HepG2 (cell line): ENCODE results near the gene NAV2. TPM values are rescaled to one million over a fixed set of nuclear protein-coding genes. Genes with fewer than 3 reads are reported as not detected.
A peak's percentile ranks its signal among the peaks of the same experiment; 100 is the strongest.

ENCODE experiments used
- BHLHE40 ChIP-seq: IDR thresholded peaks from 2 replicates; pipeline ENCODE4 v1.6.1; 2011; ENCODE audit warnings: low read length, improper control_type of control experiment
- FOXJ3 ChIP-seq: sonication (generic); formaldehyde crosslinking; IDR thresholded peaks from 2 replicates; pipeline ENCODE4 v1.4.0; 2020; ENCODE audit warnings: missing genetic modification reagents, mild to moderate bottlenecking, borderline replicate concordance
- MAFK ChIP-seq, 2 experiments: IDR thresholded peaks in 1 of 2; conservative IDR thresholded peaks in 1 of 2; 2 replicates each; pipeline ENCODE4 v1.6.1; 2011; ENCODE audit warnings: improper control_type of control experiment in 2 of 2, low read length in 2 of 2
- PHF20 ChIP-seq: sonication (generic); formaldehyde crosslinking; IDR thresholded peaks from 2 replicates; pipeline ENCODE4 v1.5.0; 2020; ENCODE audit warnings: mild to moderate bottlenecking, missing genetic modification reagents
- RNF2 ChIP-seq: fragments of 450-650 bp; conservative IDR thresholded peaks from 2 replicates; pipeline ENCODE4 v1.6.1; 2016; ENCODE audit warnings: low read depth
- TAF15 ChIP-seq: fragments of 200-400 bp; formaldehyde crosslinking; IDR thresholded peaks from one replicate; pipeline ENCODE4 v1.6.1; 2018; ENCODE audit warnings: mild to moderate bottlenecking, low read depth, low read length; ENCODE audit not compliant: poor library complexity, severe bottlenecking
- TCF12 ChIP-seq, 2 experiments: fragments of 450-650 bp in 1 of 2; sonication (generic) in 1 of 2; formaldehyde crosslinking in 1 of 2; IDR thresholded peaks; 2 replicates each; pipeline versions ENCODE4 v1.6.1 to v1.8.0; 2017 to 2022; ENCODE audit warnings: antibody characterized with exemption in 1 of 2, mild to moderate bottlenecking in 1 of 2, missing genetic modification reagents in 1 of 2, moderate library complexity in 1 of 2
- polyA plus RNA-seq, 8 experiments: library from polyadenylated mRNA; depleted of rRNA in 3 of 8; stranded (reverse) in 7 of 8; unstranded in 1 of 8; fragments of >200 nt; fragmentation: Illumina TruSeq in 4 of 8; extraction: Trizol in 4 of 8; gene quantifications; 2 replicates each; pipeline versions ENCODE4 v1.2.1 to v1.2.3, GENCODE V29; 2011 to 2016; ENCODE audit warnings: low read depth in 4 of 8, missing spikeins in 1 of 8, mixed read lengths in 1 of 8; ENCODE audit not compliant: insufficient read depth in 1 of 8
- total RNA-seq, 5 experiments: library from RNA; depleted of rRNA; stranded (reverse); fragments of >200 nt; fragmentation: Illumina TruSeq; extraction: Trizol; gene quantifications; 2 replicates each; pipeline ENCODE4 v1.2.3, GENCODE V29; 2016; ENCODE audit warnings: low read depth in 1 of 5
- TF ChIP-seq, protein P1 (sequence below): sonication (generic); formaldehyde crosslinking; IDR thresholded peaks from 2 replicates; pipeline ENCODE4 v1.4.0; 2020; ENCODE audit warnings: missing genetic modification reagents, borderline replicate concordance
- TF ChIP-seq, protein P2 (sequence below): sonication (generic); formaldehyde crosslinking; IDR thresholded peaks from 2 replicates; pipeline ENCODE4 v1.9.0; 2021; ENCODE audit warnings: missing genetic modification reagents, borderline replicate concordance
- TF ChIP-seq, protein P3 (sequence below): sonication (generic); formaldehyde crosslinking; IDR thresholded peaks from 2 replicates; pipeline ENCODE4 v1.4.0; 2020; ENCODE audit warnings: missing genetic modification reagents, borderline replicate concordance
- TF ChIP-seq, protein P4 (sequence below): sonication (generic); formaldehyde crosslinking; IDR thresholded peaks from 2 replicates; pipeline ENCODE4 v1.8.0; 2022; ENCODE audit warnings: low read depth, missing genetic modification reagents
- TF ChIP-seq, protein P5 (sequence below): sonication (generic); formaldehyde crosslinking; IDR thresholded peaks from 2 replicates; pipeline ENCODE4; 2020; ENCODE audit warnings: missing genetic modification reagents, mild to moderate bottlenecking, borderline replicate concordance
- TF ChIP-seq, protein P6 (sequence below), 2 experiments: fragments of 450-650 bp in 1 of 2; sonication (generic) in 1 of 2; formaldehyde crosslinking; IDR thresholded peaks; 2 replicates each; pipeline versions ENCODE4 v1.5.0 to v1.8.0; 2020 to 2022; ENCODE audit warnings: mild to moderate bottlenecking in 1 of 2, missing genetic modification reagents in 1 of 2
- TF ChIP-seq, protein P7 (sequence below): fragments of 450-650 bp; IDR thresholded peaks from 2 replicates; pipeline ENCODE4 v1.6.1; 2017

Gene NAV2
- total and polyA plus RNA-seq, 2 of the 13 experiments (the other 11 are each of a cell fraction or from before 2014, with no cell fraction given), result 9.3 to 34.6 TPM

DNA sequence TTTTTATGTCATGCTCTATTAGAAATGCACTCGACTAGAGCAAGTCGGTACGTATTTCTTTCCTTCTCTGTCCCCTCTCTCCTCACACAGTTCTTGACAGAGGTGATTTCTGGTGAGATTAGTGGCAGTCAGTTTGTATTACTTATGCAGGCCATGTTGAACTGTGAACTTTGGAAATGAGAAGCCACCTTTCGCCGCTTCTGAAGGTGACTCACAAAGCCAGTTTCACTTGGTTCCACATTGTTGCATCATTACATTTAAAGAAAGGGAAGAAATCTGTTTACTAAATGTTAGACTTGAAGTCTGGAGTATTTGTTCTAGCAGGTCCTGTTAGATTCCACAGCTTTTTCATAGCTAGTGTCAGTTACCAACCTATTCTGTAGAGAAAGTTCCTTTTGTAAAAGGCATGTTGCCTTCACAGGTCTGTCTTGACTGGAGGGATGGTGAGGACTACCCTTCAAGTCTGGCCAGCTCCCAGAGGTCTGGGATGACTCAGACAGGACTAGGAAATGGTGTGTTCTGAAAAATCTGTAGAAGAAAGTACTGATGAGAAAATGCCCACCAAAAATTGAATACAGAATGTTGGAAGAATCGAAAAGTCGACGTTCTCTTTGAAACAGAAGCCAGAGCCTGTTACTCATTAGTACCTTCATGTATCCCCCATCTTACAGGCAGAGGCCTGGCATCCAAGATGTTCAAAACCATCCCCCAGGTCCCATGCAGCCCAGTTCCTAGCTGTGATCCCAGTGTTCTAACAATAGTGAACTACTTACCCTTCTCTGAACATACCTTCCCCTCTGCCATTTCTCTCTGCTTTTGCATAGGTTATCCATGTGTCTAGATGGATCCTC lies 266.3 kb downstream of the NAV2 start (continued):
- no peak for TF ChIP-seq BHLHE40
- TF ChIP-seq, protein P1, sequence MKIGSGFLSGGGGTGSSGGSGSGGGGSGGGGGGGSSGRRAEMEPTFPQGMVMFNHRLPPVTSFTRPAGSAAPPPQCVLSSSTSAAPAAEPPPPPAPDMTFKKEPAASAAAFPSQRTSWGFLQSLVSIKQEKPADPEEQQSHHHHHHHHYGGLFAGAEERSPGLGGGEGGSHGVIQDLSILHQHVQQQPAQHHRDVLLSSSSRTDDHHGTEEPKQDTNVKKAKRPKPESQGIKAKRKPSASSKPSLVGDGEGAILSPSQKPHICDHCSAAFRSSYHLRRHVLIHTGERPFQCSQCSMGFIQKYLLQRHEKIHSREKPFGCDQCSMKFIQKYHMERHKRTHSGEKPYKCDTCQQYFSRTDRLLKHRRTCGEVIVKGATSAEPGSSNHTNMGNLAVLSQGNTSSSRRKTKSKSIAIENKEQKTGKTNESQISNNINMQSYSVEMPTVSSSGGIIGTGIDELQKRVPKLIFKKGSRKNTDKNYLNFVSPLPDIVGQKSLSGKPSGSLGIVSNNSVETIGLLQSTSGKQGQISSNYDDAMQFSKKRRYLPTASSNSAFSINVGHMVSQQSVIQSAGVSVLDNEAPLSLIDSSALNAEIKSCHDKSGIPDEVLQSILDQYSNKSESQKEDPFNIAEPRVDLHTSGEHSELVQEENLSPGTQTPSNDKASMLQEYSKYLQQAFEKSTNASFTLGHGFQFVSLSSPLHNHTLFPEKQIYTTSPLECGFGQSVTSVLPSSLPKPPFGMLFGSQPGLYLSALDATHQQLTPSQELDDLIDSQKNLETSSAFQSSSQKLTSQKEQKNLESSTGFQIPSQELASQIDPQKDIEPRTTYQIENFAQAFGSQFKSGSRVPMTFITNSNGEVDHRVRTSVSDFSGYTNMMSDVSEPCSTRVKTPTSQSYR, result no peak
- no peak for TF ChIP-seq PHF20
- no peak for TF ChIP-seq RNF2
- TF ChIP-seq, protein P2, sequence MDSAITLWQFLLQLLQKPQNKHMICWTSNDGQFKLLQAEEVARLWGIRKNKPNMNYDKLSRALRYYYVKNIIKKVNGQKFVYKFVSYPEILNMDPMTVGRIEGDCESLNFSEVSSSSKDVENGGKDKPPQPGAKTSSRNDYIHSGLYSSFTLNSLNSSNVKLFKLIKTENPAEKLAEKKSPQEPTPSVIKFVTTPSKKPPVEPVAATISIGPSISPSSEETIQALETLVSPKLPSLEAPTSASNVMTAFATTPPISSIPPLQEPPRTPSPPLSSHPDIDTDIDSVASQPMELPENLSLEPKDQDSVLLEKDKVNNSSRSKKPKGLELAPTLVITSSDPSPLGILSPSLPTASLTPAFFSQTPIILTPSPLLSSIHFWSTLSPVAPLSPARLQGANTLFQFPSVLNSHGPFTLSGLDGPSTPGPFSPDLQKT, result no peak
- TF ChIP-seq, protein P3, sequence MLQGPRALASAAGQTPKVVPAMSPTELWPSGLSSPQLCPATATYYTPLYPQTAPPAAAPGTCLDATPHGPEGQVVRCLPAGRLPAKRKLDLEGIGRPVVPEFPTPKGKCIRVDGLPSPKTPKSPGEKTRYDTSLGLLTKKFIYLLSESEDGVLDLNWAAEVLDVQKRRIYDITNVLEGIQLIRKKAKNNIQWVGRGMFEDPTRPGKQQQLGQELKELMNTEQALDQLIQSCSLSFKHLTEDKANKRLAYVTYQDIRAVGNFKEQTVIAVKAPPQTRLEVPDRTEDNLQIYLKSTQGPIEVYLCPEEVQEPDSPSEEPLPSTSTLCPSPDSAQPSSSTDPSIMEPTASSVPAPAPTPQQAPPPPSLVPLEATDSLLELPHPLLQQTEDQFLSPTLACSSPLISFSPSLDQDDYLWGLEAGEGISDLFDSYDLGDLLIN (CRISPR knock-in tag), result no peak
- TF ChIP-seq, protein P4, sequence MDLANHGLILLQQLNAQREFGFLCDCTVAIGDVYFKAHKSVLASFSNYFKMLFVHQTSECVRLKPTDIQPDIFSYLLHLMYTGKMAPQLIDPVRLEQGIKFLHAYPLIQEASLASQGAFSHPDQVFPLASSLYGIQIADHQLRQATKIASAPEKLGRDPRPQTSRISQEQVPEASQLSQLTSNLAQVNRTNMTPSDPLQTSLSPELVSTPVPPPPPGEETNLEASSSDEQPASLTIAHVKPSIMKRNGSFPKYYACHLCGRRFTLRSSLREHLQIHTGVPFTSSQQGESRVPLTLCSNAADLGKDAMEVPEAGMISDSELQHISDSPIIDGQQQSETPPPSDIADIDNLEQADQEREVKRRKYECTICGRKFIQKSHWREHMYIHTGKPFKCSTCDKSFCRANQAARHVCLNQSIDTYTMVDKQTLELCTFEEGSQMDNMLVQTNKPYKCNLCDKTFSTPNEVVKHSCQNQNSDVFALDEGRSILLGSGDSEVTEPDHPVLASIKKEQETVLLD, result no peak
- no peak for TF ChIP-seq TAF15
- TF ChIP-seq, protein P5, sequence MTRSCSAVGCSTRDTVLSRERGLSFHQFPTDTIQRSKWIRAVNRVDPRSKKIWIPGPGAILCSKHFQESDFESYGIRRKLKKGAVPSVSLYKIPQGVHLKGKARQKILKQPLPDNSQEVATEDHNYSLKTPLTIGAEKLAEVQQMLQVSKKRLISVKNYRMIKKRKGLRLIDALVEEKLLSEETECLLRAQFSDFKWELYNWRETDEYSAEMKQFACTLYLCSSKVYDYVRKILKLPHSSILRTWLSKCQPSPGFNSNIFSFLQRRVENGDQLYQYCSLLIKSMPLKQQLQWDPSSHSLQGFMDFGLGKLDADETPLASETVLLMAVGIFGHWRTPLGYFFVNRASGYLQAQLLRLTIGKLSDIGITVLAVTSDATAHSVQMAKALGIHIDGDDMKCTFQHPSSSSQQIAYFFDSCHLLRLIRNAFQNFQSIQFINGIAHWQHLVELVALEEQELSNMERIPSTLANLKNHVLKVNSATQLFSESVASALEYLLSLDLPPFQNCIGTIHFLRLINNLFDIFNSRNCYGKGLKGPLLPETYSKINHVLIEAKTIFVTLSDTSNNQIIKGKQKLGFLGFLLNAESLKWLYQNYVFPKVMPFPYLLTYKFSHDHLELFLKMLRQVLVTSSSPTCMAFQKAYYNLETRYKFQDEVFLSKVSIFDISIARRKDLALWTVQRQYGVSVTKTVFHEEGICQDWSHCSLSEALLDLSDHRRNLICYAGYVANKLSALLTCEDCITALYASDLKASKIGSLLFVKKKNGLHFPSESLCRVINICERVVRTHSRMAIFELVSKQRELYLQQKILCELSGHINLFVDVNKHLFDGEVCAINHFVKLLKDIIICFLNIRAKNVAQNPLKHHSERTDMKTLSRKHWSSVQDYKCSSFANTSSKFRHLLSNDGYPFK (CRISPR knock-in tag), result no peak
- no peak for TF ChIP-seq MAFK (conservative IDR thresholded peaks at IDR 0.05 in 1 of 2, IDR thresholded peaks at IDR 0.05 in 1 of 2; ENCODE audit: low read length in 2 of 2)
- TF ChIP-seq TCF12 (IDR thresholded peaks at IDR 0.05), result no peak
- no peak for TF ChIP-seq TCF12 (CRISPR knock-in tag; IDR thresholded peaks at IDR 0.05)
- TF ChIP-seq, protein P6, sequence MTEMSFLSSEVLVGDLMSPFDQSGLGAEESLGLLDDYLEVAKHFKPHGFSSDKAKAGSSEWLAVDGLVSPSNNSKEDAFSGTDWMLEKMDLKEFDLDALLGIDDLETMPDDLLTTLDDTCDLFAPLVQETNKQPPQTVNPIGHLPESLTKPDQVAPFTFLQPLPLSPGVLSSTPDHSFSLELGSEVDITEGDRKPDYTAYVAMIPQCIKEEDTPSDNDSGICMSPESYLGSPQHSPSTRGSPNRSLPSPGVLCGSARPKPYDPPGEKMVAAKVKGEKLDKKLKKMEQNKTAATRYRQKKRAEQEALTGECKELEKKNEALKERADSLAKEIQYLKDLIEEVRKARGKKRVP (CRISPR knock-in tag; IDR thresholded peaks at IDR 0.05), result peak; percentile 89 to 99
- TF ChIP-seq, protein P7, sequence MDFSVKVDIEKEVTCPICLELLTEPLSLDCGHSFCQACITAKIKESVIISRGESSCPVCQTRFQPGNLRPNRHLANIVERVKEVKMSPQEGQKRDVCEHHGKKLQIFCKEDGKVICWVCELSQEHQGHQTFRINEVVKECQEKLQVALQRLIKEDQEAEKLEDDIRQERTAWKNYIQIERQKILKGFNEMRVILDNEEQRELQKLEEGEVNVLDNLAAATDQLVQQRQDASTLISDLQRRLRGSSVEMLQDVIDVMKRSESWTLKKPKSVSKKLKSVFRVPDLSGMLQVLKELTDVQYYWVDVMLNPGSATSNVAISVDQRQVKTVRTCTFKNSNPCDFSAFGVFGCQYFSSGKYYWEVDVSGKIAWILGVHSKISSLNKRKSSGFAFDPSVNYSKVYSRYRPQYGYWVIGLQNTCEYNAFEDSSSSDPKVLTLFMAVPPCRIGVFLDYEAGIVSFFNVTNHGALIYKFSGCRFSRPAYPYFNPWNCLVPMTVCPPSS, result no peak
- peak; percentile 69; the same call in 1 of the 2 replicates for TF ChIP-seq FOXJ3 (CRISPR knock-in tag)
